ENCODE measurements around the gene BCL6B.
"Not testable (repeated sequence)": the region's sequence is repeated elsewhere in the genome, so short reads cannot be mapped to it uniquely, and the experiment has no call there.

Gene BCL6B

DNA sequence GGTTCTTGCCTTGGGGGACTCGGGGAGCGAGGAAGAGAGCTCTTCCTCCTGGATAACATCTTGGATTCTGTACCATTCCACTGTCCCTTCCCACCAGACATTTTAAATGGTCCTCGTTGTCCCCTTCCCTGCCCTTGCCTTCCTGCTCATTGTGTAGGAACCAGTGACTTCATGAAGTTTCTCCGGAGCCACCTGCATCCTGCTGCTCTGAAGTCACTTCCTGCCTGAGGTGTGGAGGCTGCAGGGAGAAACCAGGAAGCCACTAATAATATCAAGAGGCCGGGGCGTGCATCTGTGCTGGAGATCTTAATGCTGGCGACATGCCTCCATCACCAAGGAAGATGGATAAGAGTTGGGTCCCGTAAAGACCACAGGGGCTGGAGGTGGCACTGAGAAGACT lies 6.8 kb downstream of the BCL6B start:
- no peak for DNase-seq

DNA sequence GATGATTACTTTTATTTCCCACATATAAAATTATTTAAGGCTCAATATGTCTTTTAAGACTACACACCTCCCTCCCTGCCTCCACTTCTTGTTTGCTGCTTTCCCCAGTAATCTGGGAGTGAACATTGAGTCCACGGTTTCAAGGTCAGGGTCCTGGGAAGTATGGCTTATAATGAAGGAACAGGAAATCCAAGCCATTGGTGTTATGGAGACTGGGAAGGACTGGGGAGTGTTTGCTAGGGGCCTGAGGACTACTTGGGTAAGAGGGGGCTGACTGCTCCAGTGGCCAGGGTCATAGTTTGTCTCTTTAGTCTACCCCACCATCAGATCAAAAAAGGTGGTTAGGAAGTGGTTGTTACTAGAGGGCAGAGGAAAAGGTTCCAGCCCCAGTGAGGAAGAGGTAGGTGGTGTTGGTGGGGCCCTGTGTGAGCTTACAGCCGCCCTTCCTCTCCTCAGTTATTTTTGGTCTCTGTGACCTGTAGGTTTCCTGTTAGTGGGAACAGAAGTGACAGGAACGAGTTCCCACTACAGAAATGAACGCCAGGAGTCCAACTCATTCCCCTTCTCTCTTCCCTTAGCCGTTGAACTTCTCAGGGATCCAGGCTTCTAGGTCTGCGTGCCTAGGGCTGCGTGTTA lies 12.2 kb downstream of the BCL6B start:
- no peak for DNase-seq

DNA sequence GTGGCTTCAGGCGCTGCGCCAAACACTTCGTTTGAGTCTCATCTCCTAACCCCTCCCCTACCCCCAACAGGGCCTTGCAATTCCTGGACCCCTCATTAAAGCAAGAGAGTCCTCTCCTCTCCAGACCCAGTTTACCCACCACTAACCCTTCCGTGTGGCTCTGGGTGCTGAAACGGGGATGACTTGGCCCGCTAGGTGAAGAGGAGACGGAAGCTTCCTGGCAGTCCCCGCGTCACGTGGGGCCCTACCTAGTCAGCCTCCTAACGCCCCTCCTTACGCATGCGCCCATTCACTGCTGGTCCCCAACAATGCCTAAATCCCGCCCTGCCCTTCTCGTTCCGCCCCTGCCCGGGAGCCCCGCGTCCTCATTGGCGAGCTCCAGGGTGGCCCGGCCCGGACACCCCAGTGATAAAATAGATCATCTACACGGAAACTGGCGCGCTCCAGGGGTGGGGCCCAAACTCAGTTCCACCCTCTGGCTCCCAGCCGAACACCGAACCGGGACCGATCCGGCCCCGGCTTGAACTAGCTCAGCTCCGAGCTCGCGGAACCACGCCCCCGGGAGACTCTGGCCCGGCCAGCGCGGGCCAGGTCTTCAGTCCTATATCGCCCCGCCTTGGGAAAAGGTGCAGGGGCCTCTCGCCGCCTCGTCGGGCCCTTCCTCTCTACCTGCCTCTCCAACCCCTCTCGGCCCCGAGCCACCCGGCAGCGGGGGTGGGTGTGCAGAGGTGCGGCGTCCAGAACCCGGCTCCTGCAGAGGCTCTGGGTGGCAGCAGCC lies 12.9 kb downstream of the BCL6B start, which contains the start of gene SLC16A13:
Gene SLC16A13, plus strand, starts transcription at position 425 of the 778 bp plus-strand sequence. CDS start 368 bp downstream, outside the sequence.
- DNase-seq = peak; percentile 80

DNA sequence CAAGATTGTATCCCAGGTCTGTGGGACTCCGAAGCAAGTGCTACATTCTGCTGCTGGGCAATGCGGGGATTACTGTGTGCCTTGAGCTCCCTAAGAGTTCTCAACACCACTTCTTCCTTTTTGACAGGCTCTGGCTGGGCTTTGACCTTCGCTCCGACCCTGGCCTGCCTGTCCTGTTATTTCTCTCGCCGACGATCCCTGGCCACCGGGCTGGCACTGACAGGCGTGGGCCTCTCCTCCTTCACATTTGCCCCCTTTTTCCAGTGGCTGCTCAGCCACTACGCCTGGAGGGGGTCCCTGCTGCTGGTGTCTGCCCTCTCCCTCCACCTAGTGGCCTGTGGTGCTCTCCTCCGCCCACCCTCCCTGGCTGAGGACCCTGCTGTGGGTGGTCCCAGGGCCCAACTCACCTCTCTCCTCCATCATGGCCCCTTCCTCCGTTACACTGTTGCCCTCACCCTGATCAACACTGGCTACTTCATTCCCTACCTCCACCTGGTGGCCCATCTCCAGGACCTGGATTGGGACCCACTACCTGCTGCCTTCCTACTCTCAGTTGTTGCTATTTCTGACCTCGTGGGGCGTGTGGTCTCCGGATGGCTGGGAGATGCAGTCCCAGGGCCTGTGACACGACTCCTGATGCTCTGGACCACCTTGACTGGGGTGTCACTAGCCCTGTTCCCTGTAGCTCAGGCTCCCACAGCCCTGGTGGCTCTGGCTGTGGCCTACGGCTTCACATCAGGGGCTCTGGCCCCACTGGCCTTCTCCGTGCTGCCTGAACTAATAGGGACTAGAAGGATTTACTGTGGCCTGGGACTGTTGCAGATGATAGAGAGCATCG lies 15.4 kb downstream of the BCL6B start:
- no peak for DNase-seq

DNA sequence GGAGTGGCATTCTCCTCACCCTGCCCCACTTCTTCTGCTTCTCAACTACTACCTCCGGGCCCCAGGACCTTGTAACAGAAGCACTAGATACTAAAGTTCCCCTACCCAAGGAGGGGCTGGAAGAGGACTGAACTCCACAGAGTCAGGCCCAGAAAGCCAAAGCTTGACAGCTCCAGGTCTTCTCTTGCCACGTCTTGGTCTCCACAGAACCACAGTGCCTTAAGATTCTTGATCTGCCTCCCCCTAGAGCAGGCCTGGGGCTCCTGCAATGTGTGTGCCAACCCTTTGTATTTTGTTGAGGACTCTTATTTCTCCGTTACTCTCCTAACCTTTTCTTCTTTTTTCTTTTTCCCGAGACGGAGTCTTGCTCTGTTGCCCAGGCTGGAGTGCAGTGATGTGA lies 17.0 kb downstream of the BCL6B start:
- DNase-seq = no peak

DNA sequence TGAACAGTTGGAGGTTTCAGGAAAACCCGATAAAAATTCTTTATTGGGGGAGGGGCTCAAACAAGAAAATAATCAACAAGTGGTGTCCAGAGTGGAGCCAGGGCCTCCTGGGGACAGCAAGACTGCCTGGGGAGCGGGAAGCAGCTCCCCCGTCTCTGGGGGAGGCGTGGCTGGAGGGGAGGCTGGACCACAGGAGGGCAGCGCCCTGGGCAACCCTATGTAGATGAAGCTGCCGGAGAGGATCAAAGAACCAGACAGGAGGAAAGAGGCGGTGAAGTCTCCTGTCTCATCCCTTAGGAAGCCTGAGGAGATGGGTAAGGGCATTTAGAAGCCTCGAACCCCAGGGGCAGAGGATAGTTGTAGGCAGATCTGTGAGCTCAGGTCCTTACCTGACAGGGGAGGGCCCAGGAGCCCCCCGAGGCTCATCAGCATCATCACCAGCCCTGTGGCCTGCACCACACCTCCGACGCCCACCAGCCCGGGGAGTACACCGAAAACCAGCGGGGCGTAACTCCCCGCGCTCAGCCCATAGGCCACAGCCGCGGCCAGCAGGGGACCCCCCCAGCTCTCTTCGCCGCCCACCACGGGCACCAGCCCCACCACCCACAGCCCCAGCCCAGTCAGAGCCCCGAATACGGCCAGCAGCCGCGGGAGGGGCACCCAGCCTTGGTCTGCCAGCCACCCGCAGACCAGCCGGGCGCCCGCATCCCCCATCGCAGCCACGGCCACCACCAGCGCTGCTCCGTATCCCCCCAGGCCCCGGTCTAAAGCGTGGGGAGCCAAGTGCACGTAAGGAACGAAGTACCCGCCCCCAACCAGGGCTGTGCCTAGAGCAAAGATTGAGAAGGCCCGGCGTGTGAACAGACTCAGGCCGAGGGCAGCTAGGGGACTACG lies 19.0 kb downstream of the BCL6B start:
- no peak for DNase-seq

DNA sequence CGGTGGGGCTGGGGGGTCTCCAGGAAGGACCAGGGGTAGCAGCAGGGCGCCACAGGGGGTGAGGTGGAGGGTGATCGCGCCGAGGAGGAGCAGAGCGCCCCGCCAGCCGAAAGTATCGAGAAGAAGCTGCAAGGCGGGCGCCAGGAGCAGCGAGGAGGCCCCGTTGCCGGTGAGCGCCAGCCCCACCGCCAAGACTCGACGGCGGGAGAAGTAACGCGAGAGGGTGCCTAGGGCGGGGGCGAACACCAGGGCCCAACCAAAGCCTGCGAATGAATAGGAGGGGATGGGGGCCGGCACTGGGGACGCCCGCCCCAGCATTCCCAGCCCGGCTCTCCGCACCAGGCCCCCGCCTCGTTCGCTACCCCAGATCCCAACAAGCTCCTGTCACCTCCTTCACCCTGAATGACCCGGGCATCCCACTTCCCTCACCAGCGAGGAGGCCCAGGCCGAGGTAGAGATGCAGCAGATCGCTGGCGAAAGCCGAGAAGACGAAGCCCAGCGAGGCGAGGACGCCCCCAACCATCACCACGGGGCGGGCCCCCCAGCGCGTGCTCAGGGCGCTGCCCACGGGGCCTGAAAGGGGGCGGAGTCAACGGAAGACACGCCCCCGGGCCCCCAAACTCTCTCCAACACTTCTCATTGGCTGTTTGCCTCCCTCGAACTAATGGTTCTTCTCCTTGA lies 19.8 kb downstream of the BCL6B start:
- no peak for DNase-seq

DNA sequence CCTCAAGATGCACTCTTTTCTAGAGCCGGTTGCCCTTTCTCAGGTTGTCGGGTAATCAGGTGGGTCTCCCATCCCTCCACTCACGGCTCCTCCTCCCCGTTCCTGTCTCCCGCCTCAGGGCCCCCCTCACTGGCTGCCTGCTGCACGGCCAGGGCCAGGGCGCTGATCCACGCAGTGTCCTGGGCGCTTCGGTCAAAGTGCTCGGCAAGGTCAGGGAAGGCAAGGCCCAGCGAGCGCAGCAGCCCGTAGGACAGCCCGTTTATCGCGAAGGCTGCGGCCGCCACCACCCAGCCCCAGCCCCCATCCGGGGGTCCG lies 20.3 kb downstream of the BCL6B start:
- DNase-seq = no peak

DNA sequence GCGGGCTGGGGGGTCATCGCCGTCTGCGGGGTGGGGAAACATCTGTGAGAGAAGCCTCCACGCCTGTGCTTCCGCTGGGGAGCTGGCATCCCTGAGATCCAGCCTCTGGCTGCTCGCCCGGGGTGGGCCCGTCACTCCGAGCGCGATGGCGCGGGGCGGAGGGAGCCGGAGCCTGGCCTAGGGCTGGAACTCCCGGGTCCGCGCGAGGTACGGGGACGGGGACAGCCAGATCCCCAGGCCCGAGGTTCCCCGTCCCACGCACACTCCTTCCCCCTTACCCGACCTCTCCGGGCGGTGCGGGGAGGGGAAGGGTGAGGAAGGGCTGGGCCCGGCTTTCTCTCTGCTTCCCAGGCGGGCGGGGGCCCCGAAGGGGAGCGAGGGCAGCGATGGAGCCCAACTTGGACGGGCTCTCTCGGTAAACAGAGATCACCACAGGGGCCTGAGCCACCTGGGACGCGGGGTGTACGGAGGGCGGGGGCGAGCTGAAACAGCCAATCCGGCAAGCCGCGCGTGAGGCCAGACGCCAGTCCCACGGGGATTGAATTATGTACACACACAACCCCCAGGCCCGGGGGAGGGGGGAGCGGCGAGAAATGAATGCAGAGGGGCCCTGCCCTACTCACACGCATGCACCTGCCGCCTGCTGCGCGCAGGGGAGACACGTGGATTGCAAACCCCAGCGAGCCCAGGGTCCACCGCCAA lies 20.8 kb downstream of the BCL6B start, which contains the start of gene SLC16A11:
Gene SLC16A11, minus strand, starts transcription at position 596 of the 702 bp plus-strand sequence. Its CDS starts 579 bp downstream, at position 17.
- peak; percentile 11 for DNase-seq

DNA sequence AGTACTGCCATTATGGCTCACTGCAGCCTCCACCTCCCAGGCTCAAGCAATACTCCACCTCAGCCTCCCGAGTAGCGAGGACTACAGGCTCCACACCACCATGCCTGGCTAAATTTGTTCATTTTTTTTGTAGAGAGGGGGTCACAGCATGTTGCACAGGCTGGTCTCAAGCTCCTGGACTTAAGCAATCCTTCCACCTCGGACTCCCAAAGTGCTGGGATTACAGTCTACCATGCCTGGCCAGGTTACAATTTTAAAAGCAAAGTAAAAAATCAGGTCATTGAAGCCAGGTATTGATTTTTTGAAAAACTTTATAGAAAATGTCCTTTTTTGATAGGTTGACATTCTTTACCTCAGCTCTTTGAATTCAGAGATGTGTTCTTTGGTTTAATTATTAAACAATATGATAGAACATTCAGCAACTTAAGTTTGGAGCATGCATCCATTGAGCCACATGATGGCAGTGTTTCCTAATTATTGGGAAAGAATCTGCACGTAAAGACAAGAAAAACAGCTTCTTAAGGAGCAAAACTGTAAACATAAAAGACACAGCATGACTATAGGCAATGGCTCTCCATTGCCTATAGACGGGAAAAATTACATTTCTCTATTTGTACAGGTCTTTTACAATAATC lies 22.8 kb downstream of the BCL6B start:
- peak; percentile 25 for DNase-seq

DNA sequence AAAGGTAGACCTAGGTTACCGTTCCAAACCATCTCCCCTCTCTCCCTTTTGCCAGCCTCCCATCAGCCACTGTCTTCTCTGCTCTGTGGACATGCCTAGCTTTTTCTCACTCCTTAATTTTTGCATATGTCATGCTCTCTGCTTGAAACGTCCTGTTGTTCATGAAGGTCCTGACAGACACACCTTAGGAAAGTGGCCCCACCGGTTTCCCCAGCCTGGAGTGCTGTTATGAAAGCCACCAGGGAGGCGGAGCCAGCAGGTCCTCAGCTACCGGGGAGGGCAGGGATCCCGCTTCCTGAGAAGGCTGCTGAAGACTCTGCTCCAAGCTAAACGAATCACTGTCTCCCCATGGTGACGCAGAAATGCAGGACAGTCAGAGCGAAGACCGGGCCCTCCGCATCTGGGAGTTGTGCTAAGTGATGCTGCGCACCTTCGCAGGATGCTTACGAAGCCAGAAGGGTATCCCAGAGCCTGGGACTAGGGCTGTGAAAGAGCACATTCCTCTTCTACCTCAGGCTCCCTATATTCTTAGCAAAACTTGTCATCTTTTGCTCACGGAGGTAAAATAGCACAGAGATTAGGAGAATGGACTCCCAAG lies 23.4 kb downstream of the BCL6B start:
- DNase-seq = peak; percentile 32

DNA sequence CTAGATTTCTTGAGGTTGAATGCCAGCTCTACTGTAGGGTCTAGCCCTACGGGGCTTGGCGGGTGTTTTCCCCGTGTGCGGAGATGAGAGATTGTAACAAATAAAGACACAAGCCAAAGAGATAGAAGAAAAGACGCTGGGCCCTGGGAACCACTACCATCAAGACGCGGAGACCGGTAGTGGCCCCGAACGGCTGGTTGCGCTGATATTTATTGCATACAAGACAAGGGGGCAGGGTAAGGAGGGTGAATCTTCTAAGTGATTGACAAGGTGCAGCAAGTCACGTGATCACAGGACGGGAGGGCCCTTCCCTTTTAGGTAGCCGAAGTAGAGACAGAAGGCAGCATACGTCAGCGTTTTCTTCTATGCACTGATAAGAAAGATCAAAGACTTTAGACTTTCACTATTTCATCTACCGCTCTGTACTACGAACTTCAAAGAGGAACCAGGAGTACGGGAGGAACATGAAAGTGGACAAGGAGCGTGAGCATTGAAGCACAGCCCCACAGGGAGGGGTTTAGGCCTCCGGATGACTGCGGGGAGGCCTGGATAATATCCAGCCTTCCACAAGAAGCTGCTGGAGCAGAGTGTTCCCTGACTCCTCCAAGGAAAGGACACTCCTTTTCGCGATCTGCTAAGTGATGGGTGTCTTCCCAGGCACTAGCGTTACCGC lies 24.0 kb downstream of the BCL6B start:
- DNase-seq = not testable (repeated sequence)

DNA sequence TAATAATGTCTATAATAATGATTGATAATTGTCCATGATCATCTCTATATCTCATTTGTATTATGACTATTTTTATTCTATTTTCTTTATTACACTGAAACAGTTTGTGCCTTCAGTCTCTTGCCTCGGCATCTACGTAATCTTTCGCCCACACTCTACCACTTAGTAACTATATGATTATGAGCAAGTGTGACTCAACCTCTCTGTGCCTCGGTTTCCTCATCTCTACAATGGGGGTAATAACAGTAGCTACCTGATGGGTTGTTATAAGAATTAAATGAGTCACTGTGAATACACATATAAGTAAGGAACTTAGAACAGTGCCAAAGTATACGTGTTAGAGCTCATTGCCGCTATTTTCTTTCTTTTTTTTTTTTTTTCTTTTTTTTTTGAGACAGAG lies 24.7 kb downstream of the BCL6B start:
- no peak for DNase-seq

DNA sequence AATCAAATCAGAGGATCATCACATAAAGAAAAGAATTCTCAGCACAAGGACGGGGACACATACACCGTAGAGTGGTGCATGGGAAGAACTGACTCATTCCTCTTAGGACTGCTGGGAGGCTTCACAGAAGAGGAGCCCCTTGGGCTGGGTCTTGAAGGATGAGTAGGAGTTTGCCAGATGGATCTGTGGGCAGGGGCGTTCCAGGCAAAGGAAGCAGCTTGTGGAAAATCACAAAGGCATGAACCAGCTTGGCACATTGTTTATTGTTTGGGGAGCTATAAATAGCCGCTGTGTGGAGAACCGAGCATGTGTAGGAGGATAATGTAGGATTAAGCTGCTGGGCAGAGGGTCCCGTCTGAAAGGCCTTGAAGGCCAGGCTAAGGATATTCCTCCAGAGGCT lies 26.1 kb downstream of the BCL6B start:
- no peak for DNase-seq

DNA sequence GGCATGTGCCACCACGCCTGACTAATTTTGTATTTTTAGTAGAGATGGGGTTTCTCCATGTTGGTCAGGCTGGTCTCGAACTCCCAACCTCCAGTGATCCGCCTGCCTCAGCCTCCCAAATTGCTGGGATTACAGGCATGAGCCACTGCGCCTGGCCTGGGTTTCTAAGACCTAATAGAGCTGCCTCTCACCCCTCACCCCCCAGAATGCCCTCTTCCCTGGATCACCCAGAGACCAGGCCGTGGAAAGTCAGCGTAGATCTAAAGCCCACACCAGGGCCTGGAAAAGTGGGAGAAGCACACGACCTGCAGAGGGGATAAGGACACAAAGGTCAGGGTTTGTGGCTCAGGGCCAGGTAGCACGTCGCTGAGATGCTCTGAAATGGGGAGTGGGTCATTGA lies 27.7 kb downstream of the BCL6B start:
- not testable (repeated sequence) for DNase-seq

DNA sequence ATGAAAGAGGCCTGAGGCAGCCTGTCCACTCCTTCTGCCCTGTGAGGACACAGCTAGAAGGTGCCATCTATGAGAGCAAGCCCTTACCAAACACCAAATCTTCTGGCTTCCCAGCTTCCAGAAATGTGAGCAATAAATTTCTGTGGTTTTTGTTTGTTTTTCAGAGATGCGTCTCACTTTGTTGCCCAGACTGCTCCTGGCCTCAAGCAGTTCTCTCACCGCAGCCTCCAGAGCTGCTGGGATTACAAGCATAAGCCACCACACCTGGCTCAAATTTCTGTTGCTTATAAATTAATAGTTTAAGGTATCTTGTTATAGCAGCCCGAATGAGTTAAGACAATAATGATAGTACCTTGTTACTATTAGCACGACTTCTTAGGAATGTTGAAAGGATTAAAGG lies 33.5 kb downstream of the BCL6B start:
- DNase-seq = no peak

DNA sequence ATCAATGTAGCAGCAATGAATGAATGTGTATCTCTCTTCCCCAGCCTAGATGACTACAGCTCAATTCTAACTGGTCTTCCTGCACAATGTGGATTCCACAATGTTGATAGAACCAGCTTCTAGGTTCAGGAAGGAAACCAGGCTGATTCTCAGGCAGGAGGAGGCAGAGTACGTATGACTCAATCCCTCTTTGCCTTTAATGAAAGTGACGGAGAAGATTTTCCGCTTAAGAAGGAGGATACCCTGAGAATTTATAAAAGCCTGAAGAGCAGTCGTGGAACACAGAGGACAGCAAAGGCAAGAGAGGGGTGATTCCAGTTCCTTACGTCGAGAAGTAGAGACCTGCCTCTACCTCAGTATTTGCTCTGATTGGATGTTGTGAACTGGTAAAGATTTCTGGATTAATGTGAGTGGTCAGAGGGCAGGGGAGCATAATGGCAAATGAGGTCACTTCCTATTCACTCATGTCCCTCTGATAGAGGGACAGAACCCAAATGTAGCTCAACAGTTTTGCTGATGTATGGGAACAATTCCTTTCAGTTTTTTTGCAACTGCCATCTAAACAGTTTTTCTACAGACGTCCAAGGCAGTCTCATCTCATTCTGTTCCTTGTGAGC lies 36.1 kb downstream of the BCL6B start:
- DNase-seq = no peak

DNA sequence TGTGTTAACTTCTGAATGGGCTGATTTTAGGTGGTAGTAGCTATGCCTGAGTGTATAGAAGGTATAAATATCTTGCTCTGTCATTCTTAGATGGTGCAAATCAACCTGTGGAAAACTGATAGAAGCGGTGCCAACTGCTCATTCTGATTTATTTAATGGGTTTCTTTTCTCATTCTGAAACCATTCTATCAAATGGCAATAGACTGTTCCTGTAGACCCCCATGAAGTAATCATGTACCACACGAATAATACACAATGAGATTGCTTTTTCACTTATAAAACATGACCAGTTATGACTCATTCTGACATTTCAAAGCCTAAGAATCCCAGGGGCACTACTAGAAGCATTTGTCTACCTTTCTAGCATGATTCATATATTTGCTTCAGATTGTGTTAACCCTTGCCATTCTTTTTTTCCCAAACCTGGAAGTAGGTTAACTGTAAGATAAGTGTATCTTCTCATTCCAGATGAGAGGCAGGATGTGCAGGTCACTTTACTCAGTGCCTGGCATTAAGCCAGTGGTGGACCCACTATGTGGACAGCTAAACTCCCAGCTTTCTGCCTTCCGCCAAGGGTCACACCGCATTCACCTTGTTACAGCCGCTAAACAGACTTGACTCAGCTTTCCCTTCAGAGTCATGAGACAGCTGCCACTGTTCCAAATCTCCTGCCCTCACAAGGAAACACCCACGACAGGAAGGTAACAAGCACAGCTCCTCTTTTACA lies 37.5 kb downstream of the BCL6B start:
- no peak for DNase-seq

Measured in NCI-H1417 treated with DMSO at 0.1 percent for 48 hours (cell line).